CD14-positive monocyte (primary cell): Measurements from ENCODE around the gene VRTN. TPM values are rescaled to one million over a fixed set of nuclear protein-coding genes. Genes with fewer than 3 reads are reported as not detected.

Experiments used
- DNase-seq, 3 donors: peaks; one replicate each; pipeline ENCODE4 v3.0.0-alpha.2; 2011 to 2022
- H2AFZ ChIP-seq: 2 replicates; pipeline ENCODE4 v1.6.0; 2012; ENCODE audit warnings: mild to moderate bottlenecking, low read depth, low read length, inconsistent platforms; ENCODE audit not compliant: insufficient read depth, poor library complexity, severe bottlenecking
- H3K27ac ChIP-seq, 2 donors: 1 replicate in 1 of 2; 2 replicates in 1 of 2; pipeline ENCODE4 v1.5.1; 2012 to 2013; ENCODE audit warnings: low read length in 2 of 2, control low read depth in 1 of 2, inconsistent platforms in 1 of 2, low read depth in 1 of 2, mild to moderate bottlenecking in 1 of 2
- H3K27me3 ChIP-seq, 2 donors: one replicate each; pipeline versions ENCODE4 v1.6.0 to v1.6.1; 2011 to 2013; ENCODE audit warnings: low read length in 2 of 2; ENCODE audit not compliant: control insufficient read depth in 2 of 2, insufficient read depth in 2 of 2
- H3K36me3 ChIP-seq, 2 donors: replicated peaks in 1 of 2; 1 replicate in 1 of 2; 2 replicates in 1 of 2; pipeline versions ENCODE4 v1.5.1 to v1.6.1; 2012 to 2013; ENCODE audit warnings: low read length in 2 of 2, control low read depth in 1 of 2, inconsistent platforms in 1 of 2, mild to moderate bottlenecking in 1 of 2; ENCODE audit not compliant: insufficient read depth in 2 of 2, control insufficient read depth in 1 of 2
- H3K4me1 ChIP-seq, 2 donors: 1 replicate in 1 of 2; 2 replicates in 1 of 2; pipeline versions ENCODE4 v1.5.1 to v1.6.1; 2012 to 2013; ENCODE audit warnings: low read length in 2 of 2, control low read depth in 1 of 2, inconsistent platforms in 1 of 2, mild to moderate bottlenecking in 1 of 2, moderate library complexity in 1 of 2; ENCODE audit not compliant: insufficient read depth in 2 of 2, control insufficient read depth in 1 of 2
- H3K4me2 ChIP-seq: replicated peaks from 2 replicates; pipeline ENCODE3; 2012; ENCODE audit warnings: low read length, moderate library complexity, mild to moderate bottlenecking; ENCODE audit not compliant: poor library complexity, severe bottlenecking; ENCODE audit errors: extremely low read depth
- H3K4me3 ChIP-seq, 3 experiments: fragments of 200-600 bp in 1 of 3; sonication (generic) in 1 of 3; replicated peaks in 1 of 3; 1 replicate in 2 of 3; 2 replicates in 1 of 3; pipeline ENCODE4 v1.5.1; 2011 to 2013; ENCODE audit warnings: low read length in 3 of 3, mild to moderate bottlenecking in 3 of 3, control low read depth in 2 of 3, low read depth in 2 of 3, inconsistent platforms in 1 of 3, moderate library complexity in 1 of 3
- H3K79me2 ChIP-seq: 2 replicates; pipeline ENCODE4 v1.6.0; 2012; ENCODE audit warnings: mild to moderate bottlenecking, control low read depth, inconsistent platforms, low read length, moderate library complexity; ENCODE audit not compliant: insufficient read depth
- H3K9ac ChIP-seq: 2 replicates; pipeline ENCODE4 v1.6.0; 2017; ENCODE audit warnings: low read length, mild to moderate bottlenecking; ENCODE audit not compliant: insufficient read depth, poor library complexity, severe bottlenecking
- H3K9me3 ChIP-seq, 2 donors: replicated peaks in 1 of 2; 1 replicate in 1 of 2; 2 replicates in 1 of 2; pipeline versions ENCODE4 v1.5.1 to v1.6.1; 2012 to 2013; ENCODE audit warnings: low read length in 2 of 2, control low read depth in 1 of 2; ENCODE audit not compliant: control insufficient read depth in 1 of 2, insufficient read depth in 1 of 2
- H4K20me1 ChIP-seq: 2 replicates; pipeline ENCODE4 v1.6.0; 2012; ENCODE audit warnings: mild to moderate bottlenecking, low read length, control low read depth, moderate library complexity; ENCODE audit not compliant: insufficient read depth
- H3K27ac Mint-ChIP-seq, 7 donors: one replicate each; pipeline ENCODE4 v1.8.0; 2020; ENCODE audit warnings: mild to moderate bottlenecking in 7 of 7, mixed read lengths in 7 of 7, moderate library complexity in 6 of 7, inconsistent platforms in 2 of 7
- H3K27me3 Mint-ChIP-seq, 3 donors: one replicate each; pipeline ENCODE4 v1.8.0; 2021 to 2022; ENCODE audit warnings: low read depth in 3 of 3, mild to moderate bottlenecking in 3 of 3, mixed read lengths in 3 of 3, moderate library complexity in 3 of 3, inconsistent platforms in 1 of 3
- H3K36me3 Mint-ChIP-seq, 2 donors: one replicate each; pipeline ENCODE4 v1.8.0; 2020; ENCODE audit warnings: mixed read lengths in 2 of 2, inconsistent platforms in 1 of 2, mild to moderate bottlenecking in 1 of 2
- H3K4me1 Mint-ChIP-seq: one replicate; pipeline ENCODE4 v1.8.0; 2020; ENCODE audit warnings: mild to moderate bottlenecking, mixed read lengths
- H3K4me3 Mint-ChIP-seq, 2 donors: one replicate each; pipeline ENCODE4 v1.8.0; 2020; ENCODE audit warnings: mild to moderate bottlenecking in 2 of 2, mixed read lengths in 2 of 2, moderate library complexity in 1 of 2
- H3K9me3 Mint-ChIP-seq, 7 donors: one replicate each; pipeline ENCODE4 v1.8.0; 2020 to 2022; ENCODE audit warnings: mixed read lengths in 7 of 7, mild to moderate bottlenecking in 6 of 7, moderate library complexity in 6 of 7, inconsistent platforms in 2 of 7
- WGBS: methylation state at CpG from one replicate; pipeline ENCODE4 v1.1.5; 2013; ENCODE audit warnings: missing lambda C conversion rate; ENCODE audit not compliant: insufficient coverage; 5-methylcytosine and 5-hydroxymethylcytosine counted together
- intact Hi-C, 2 donors: fragments of 100-400 bp; cut with micrococcal nuclease; formaldehyde crosslinking; loops; one replicate each; pipeline versions ENCODE4 v1.15.0 to v1.15.1; 2023
- polyA plus RNA-seq, 3 donors: library from polyadenylated mRNA; depleted of rRNA in 1 of 3; unstranded in 2 of 3; stranded (reverse) in 1 of 3; fragments of 300-500 nt in 2 of 3; fragments of >200 nt in 1 of 3; fragmentation: Illumina TruSeq in 2 of 3; gene quantifications; 1 replicate in 2 of 3; 2 replicates in 1 of 3; pipeline ENCODE4 v1.2.3, GENCODE V29; 2012 to 2021
- TF ChIP-seq, protein P1 (sequence below): fragments of 200-600 bp; IDR thresholded peaks from one replicate; pipeline ENCODE4 v1.8.0; 2022; ENCODE audit warnings: antibody characterized with exemption, mild to moderate bottlenecking

VRTN gene
- polyA plus RNA-seq, 3 donors, result not detected

- H3K4me2 ChIP-seq, result no peak overlapping the region
- Mint-ChIP-seq H3K9me3 (no peaks in the 10 kb centered on the region), H3K4me3 (no peak overlapping the region), H3K4me1 (peaks cover 3% of the 10 kb centered on the region), H3K36me3 (no peaks in the 10 kb centered on the region), H3K27ac (peak overlapping the region in 1 of 7 donors; percentile 83), H3K27me3 (peaks cover 2 to 3% (median 2%) of the 10 kb centered on the region in 3 donors)
- H3K4me1 ChIP-seq, result no peaks in the 10 kb centered on the region
- no peaks in the 10 kb centered on the region for H3K9me3 ChIP-seq
- H3K27ac ChIP-seq, result no peak overlapping the region
- intact Hi-C loops, result no loop called here
- no peak overlapping the region for H3K4me3 ChIP-seq
- H3K36me3 ChIP-seq, result no peaks in the 10 kb centered on the region
- H3K9ac ChIP-seq, result no peak overlapping the region
- no peaks in the 10 kb centered on the region for H4K20me1 ChIP-seq
- H3K27me3 ChIP-seq, result no peaks in the 10 kb centered on the region
- no peak for DNase-seq
- 98% methylated on average over 12 of the region's 17 CpGs for WGBS
- no peak overlapping the region for H2AFZ ChIP-seq
- H3K79me2 ChIP-seq, result no peaks in the 10 kb centered on the region
- TF ChIP-seq, protein P1, sequence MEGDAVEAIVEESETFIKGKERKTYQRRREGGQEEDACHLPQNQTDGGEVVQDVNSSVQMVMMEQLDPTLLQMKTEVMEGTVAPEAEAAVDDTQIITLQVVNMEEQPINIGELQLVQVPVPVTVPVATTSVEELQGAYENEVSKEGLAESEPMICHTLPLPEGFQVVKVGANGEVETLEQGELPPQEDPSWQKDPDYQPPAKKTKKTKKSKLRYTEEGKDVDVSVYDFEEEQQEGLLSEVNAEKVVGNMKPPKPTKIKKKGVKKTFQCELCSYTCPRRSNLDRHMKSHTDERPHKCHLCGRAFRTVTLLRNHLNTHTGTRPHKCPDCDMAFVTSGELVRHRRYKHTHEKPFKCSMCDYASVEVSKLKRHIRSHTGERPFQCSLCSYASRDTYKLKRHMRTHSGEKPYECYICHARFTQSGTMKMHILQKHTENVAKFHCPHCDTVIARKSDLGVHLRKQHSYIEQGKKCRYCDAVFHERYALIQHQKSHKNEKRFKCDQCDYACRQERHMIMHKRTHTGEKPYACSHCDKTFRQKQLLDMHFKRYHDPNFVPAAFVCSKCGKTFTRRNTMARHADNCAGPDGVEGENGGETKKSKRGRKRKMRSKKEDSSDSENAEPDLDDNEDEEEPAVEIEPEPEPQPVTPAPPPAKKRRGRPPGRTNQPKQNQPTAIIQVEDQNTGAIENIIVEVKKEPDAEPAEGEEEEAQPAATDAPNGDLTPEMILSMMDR, result no peak
Measured at GRCh38 chr14:74358176-74358829, 10.0 kb downstream of the VRTN start.

- Mint-ChIP-seq H3K27ac (peak overlapping the region in 1 of 7 donors; percentile 37), H3K36me3 (no peaks in the 10 kb centered on the region), H3K4me3 (no peak overlapping the region), H3K4me1 (peaks cover 3% of the 10 kb centered on the region), H3K27me3 (peaks cover 3 to 7% (median 3%) of the 10 kb centered on the region in 3 donors), H3K9me3 (no peaks in the 10 kb centered on the region)
- DNase-seq, result no peak
- WGBS, result 92% methylated on average over 2 of the region's 3 CpGs
- no peaks in the 10 kb centered on the region for H4K20me1 ChIP-seq
- no peak overlapping the region for H3K27ac ChIP-seq
- H2AFZ ChIP-seq, result no peak overlapping the region
- no peaks in the 10 kb centered on the region for H3K36me3 ChIP-seq
- H3K27me3 ChIP-seq, result peaks cover 0 to 2% of the 10 kb centered on the region in 2 donors
- no peaks in the 10 kb centered on the region for H3K79me2 ChIP-seq
- H3K9ac ChIP-seq, result no peak overlapping the region
- H3K4me2 ChIP-seq, result no peak overlapping the region
- TF ChIP-seq, protein P1, result no peak
- no peaks in the 10 kb centered on the region for H3K4me1 ChIP-seq
- H3K9me3 ChIP-seq, result no peaks in the 10 kb centered on the region
- no peak overlapping the region for H3K4me3 ChIP-seq
- intact Hi-C loops, result no loop called here
Measured at GRCh38 chr14:74360163-74360562, 11.9 kb downstream of the VRTN start.
